LNCAP (cell line): ENCODE data around the gene ADIPOR1.
A peak's percentile ranks its signal among the peaks of the same experiment; 100 is the strongest.

ENCODE experiments used
- CTCF ChIP-seq: fragments of 450-650 bp; IDR thresholded peaks from 2 replicates; pipeline ENCODE4 v1.5.1; 2017; ENCODE audit warnings: mild to moderate bottlenecking

Gene ADIPOR1

DNA sequence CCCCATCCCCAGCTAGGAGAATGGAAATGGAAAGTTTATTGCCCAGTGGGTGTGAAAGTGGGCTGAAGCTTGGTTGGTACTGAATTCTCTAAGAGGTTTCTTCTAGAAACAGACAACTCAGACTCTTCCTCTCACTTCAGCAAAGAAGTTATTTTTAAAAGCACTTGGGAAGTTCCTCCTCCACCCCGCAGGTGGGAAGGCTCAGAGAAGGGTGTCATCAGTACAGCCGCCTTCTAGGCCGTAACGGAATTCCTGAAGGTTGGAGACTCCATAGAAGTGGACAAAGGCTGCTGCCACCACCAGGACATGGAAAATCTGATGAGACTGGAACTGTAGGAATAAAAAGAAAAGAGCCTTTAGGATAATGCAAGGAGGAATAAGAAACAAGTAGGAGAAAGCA, 16.7 kb downstream of the ADIPOR1 start:
- TF ChIP-seq CTCF, result no peak

DNA sequence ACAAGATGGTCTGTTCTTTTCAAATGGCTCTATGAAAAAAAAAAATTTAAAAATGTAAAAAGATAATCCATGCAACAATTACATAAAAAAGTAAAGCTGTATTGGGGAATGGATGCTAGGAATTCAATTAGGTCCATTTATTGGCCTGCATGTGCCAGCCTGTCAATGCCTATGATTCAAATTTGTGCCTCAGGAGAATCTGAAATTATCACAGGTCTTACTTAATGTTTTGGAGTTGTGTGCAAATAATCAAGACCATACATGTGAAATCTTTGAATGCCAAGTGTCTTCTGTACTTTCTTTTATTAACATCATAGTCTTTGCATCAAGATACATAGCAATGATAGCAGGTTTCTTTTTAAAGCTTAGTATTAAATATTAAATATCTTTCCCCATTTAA, 17.6 kb downstream of the ADIPOR1 start:
- no peak for TF ChIP-seq CTCF

- no peak for TF ChIP-seq CTCF
Observed at GRCh38 chr1:202938287-202938925, 19.7 kb downstream of the ADIPOR1 start.

DNA sequence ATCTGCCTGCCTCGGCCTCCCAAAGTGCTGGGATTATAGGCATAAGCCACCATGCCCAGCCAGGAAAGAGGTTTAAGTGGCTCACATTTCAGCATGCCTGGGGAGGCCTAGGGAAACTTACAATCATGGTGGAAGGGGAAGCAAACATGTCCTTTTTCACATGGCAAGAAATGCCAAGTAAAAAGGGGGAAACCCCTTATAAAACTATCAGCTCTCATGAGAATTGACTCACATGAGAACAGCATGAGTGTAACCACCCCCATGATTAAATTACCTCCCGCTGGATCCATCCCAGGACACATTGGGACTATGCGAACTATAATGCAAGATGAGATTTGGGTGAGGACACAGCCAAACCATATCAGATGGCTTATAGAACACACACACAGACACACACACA, 22.3 kb downstream of the ADIPOR1 start:
- no peak for TF ChIP-seq CTCF

DNA sequence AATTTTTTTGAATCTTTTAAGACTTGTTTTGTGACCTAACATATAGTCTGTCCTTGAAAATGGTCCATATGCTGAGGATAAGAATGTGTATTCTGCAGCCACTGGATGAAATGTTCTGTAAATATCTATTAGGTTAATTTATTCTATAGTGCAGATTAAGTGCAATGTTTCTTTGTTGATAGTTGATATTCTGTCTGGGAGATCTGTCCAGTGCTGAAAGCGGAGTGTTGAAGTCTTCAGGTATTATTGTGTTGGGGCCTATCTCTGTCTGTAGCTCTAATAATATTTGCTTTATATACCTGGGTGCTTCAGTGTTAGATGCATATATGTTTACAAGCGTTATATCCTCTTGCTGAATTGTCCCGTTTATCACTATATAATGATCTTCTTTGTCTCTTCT, 23.4 kb downstream of the ADIPOR1 start:
- no peak for TF ChIP-seq CTCF

DNA sequence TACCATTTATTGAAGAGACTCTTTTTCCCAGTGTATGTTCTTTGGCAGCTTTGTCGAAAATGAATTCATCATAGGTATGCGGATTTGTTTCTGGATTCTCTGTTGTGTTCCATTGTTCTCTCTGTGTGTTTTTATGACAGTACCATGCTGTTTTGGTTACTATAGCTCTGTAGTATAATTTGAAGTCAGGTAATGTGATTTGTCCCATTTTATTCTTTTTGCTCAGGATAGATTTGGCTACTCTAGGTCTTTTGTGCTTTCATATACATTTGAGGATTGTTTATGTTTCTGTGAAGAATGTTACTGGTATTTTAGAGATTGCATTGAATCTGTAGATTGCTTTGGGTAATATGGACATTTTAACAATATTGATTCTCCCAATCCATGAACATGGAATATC, 25.6 kb downstream of the ADIPOR1 start:
- TF ChIP-seq CTCF, result no peak

DNA sequence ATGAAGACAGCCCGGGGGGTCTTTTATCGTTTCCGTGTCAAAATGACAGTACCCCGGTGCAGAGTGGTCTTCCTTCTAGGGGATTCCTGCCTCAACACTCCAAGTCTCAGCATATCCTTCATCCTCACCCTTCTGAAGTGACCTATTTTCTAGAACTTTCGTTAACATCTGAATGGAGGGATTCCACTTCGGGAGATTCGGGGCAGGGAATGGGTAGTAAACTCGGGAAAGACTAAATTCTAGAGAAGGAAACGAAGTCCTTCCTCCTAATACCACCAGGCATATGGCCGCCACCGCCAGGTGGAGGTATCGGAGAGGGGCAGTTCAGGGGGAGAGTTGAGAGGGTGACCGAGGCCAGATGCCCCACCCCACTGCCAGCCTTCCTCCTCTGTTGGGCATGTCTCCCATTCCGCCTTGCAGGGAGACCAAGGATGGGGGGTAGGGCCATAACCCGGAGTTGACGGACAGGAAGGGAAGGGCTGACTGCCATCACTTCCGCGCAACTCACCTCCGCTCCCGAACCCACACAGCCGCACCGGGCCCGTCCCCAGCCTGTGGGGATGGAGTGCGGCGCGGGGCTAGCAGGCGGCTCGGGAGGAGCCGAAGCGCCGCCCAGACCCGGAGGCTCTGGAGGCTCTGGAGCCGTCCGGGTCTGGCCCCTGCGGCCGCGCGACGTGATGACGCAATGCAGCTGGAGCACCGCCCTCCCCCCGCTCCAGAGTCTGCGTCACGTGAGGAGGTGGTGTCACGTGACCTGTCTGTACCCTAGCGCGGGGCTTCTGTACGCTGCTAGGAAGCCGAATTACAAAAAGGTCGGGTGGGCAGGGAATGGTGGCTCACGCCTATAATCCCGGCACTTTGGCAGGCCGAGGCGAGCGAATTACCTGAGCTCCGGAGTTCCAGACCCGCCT, 31.3 kb downstream of the ADIPOR1 start, which contains the start of gene KLHL12:
Gene KLHL12 (minus strand): TSS at position 654 of the 911 bp plus-strand sequence. CDS start 2,072 bp downstream, outside the sequence.
- TF ChIP-seq CTCF, result peak; percentile 63
